RWPE1 (cell line): Measurements from ENCODE around the gene CBLB.

ENCODE experiments used
- CTCF ChIA-PET: fragments of 350-600 bp; sonication (Branson Sonifier 250); formaldehyde crosslinking; extraction: SDS; loops from one replicate; lab custom pipeline; 2021; lab: Yijun Ruan, JAX
- POLR2A ChIA-PET: fragments of 400-600 bp; formaldehyde crosslinking; extraction: SDS; loops from one replicate; lab custom pipeline; 2020; ENCODE audit warnings: antibody characterized with exemption; ENCODE audit not compliant: low non-redundant PET; lab: Yijun Ruan, JAX
- DNase-seq: peaks from one replicate; pipeline ENCODE4 v3.0.0; 2012; ENCODE audit warnings: low spot score
- H3K27ac ChIP-seq: fragments of 450-650 bp; 2 replicates; pipeline ENCODE4 v1.5.1; 2017
- CTCF ChIP-seq: fragments of 450-650 bp; conservative IDR thresholded peaks from 2 replicates; pipeline ENCODE4 v1.5.1; 2017; ENCODE audit warnings: low read depth, mild to moderate bottlenecking

Gene CBLB

GRCh38 chr3:105674437-105675065 is 194.3 kb downstream of the CBLB start:
- POLR2A ChIA-PET = no interaction called here
- CTCF ChIA-PET = no interaction called here
- no peak for TF ChIP-seq CTCF
- H3K27ac ChIP-seq = no peak overlapping the region
- no peak for DNase-seq

- no peak for TF ChIP-seq CTCF
- POLR2A ChIA-PET = no interaction called here
- no peak overlapping the region for H3K27ac ChIP-seq
- DNase-seq = no peak
- CTCF ChIA-PET = no interaction called here
These were observed 195.8 kb downstream of the CBLB start for GRCh38 chr3:105672996-105673395.

- TF ChIP-seq CTCF = no peak
- POLR2A ChIA-PET = no interaction called here
- CTCF ChIA-PET = no interaction called here
- DNase-seq = no peak
- H3K27ac ChIP-seq = no peak overlapping the region
These were observed 206.5 kb downstream of the CBLB start for GRCh38 chr3:105662306-105662705.

- DNase-seq = no peak
- CTCF ChIA-PET = no interaction called here
- no peak for TF ChIP-seq CTCF
These were observed 207.4 kb downstream of the CBLB start for GRCh38 chr3:105661461-105661860.

GRCh38 chr3:105656651-105657504 is 211.9 kb downstream of the CBLB start:
- H3K27ac ChIP-seq = no peak overlapping the region
- CTCF ChIA-PET = no interaction called here
- TF ChIP-seq CTCF = no peak
- DNase-seq = no peak
- POLR2A ChIA-PET = no interaction called here

More at GRCh38 chr3:105661461-105661860, 207.4 kb downstream of the CBLB start:
- POLR2A ChIA-PET = no interaction called here
- no peak overlapping the region for H3K27ac ChIP-seq

- TF ChIP-seq CTCF = no peak
- ChIA-PET POLR2A (no interaction called here), CTCF (no interaction called here)
- no peak overlapping the region for H3K27ac ChIP-seq
- no peak for DNase-seq
These were observed 214.9 kb downstream of the CBLB start for GRCh38 chr3:105653868-105654267.
